Heart right ventricle (tissue), 16 donors: ENCODE measurements around the gene GMPR2. TPM values are rescaled to one million over a fixed set of nuclear protein-coding genes. Genes with fewer than 3 reads are reported as not detected.
"Not testable (repeated sequence)": the region's sequence is repeated elsewhere in the genome, so short reads cannot be mapped to it uniquely, and the experiment has no call there.

ENCODE experiments used
- ATAC-seq, 8 donors: fragments of 200-7000 bp; cut with Tn5 transposase; one replicate each; pipeline ENCODE4 v1.9.1; 2020; ENCODE audit warnings: mild to moderate bottlenecking in 8 of 8, moderate library complexity in 8 of 8, moderate number of reproducible peaks in 1 of 8
- DNase-seq, 2 donors: peaks; one replicate each; pipeline ENCODE4 v3.0.0-alpha.2; 2020
- H3K27ac ChIP-seq, 10 donors: fragments of 200-600 bp; sonication (generic) in 2 of 10; one replicate each; pipeline versions ENCODE4 v1.5.0 to v1.8.0; 2020 to 2022; ENCODE audit warnings: mild to moderate bottlenecking in 3 of 10
- H3K27me3 ChIP-seq, 7 donors: fragments of 200-600 bp; one replicate each; pipeline ENCODE4 v1.8.0; 2021 to 2022; ENCODE audit warnings: mild to moderate bottlenecking in 2 of 7
- H3K36me3 ChIP-seq, 9 donors: fragments of 200-600 bp; sonication (generic) in 1 of 9; one replicate each; pipeline versions ENCODE4 v1.5.0 to v1.8.0; 2020 to 2022; ENCODE audit warnings: mild to moderate bottlenecking in 2 of 9
- H3K4me1 ChIP-seq, 9 donors: fragments of 200-600 bp; sonication (generic) in 1 of 9; one replicate each; pipeline versions ENCODE4 v1.5.0 to v1.8.0; 2020 to 2022; ENCODE audit warnings: mild to moderate bottlenecking in 4 of 9
- H3K4me3 ChIP-seq, 10 donors: fragments of 200-600 bp; sonication (generic) in 2 of 10; one replicate each; pipeline versions ENCODE4 v1.5.0 to v1.8.0; 2020 to 2022; ENCODE audit warnings: mild to moderate bottlenecking in 7 of 10, moderate library complexity in 2 of 10
- H3K9me3 ChIP-seq, 11 donors: fragments of 200-600 bp in 10 of 11; sonication (generic) in 2 of 11; one replicate each; pipeline versions ENCODE4 v1.5.0 to v1.8.0; 2013 to 2022; ENCODE audit warnings: mild to moderate bottlenecking in 2 of 11, control low read depth in 1 of 11, moderate library complexity in 1 of 11
- CTCF ChIP-seq, 9 donors: fragments of 200-600 bp; sonication (generic) in 2 of 9; IDR thresholded peaks; one replicate each; pipeline versions ENCODE4 v1.5.0 to v1.8.0; 2021 to 2022; ENCODE audit warnings: antibody characterized with exemption in 9 of 9, mild to moderate bottlenecking in 5 of 9, moderate library complexity in 1 of 9
- WGBS, 2 donors: extraction: QIAGEN DNeasy Blood & Tissue Kit; methylation state at CpG; one replicate each; pipeline ENCODE4 v1.1.7; 2013; ENCODE audit warnings: inconsistent platforms in 1 of 2; 5-methylcytosine and 5-hydroxymethylcytosine counted together
- intact Hi-C, 10 donors: fragments of 100-400 bp; cut with DNase I; formaldehyde crosslinking; loops; one replicate each; pipeline versions ENCODE4 v1.11.1 to v1.14.2; 2022
- polyA plus RNA-seq, 2 donors: library from polyadenylated mRNA; stranded (reverse); fragments of 200-250 nt; gene quantifications; one replicate each; pipeline ENCODE4 v1.2.3, GENCODE V29; 2013
- total RNA-seq, 10 donors: library from RNA; stranded (reverse); fragmentation: NEBNext Ultra II Directional in 3 of 10; extraction: Animal tissue kit (Norgen Biotek cat#: 25700) in 3 of 10; gene quantifications; one replicate each; pipeline versions ENCODE4 v1.2.1 to v1.2.4, GENCODE V29; 2021 to 2023
- donor health status: Arrhythmogenic right ventricular cardiomyopathy.
- donor health status: ischemic (EF 13 %, LVEDD 7.1; RV severe dilation, severe dysfunction).
- donor health status: healthy with polysubstance abuse.
- donor health status: DM: no; HTN: yes; CAD: no.
- donor health status: DM: no; HTN: no; CAD: no.
- donor health status: ischemic (EF 25% LVEDD 6.9; RV normal size, moderate dysfunction).
- donor health status: ischemic (EF 25% LVEDD 5.7; RV mildly dilated, moderate dysfunction).
- donor health status: healthy.
- donor health status: DM: yes; HTN: yes; CAD: no.
- donor health status: Ischemic cardiomyopathy.
- donor health status: ischemic (EF 35%, LVEDD 5.7; RV mildly dilated, moderate dysfunction).
- donor health status: nonischemic (EF 11% LVEDD 7.7; RV severe dilation, severe dysfunction).
- donor health status: DM: yes; HTN: yes; CAD: no.
- donor health status: PGD.
- donor health status: ischemic (EF 29% LVEDD 5.4; RV normal size, mild dysfunction).
- donor health status: nonischemic (EF 23%, LVEDD 6.1; RV moderate dilation, normal function).

GMPR2 gene
- total and polyA plus RNA-seq, 12 donors = 26.4 to 46.9 (median 32.7) TPM

GRCh38 chr14:24241829-24242443 is 9.2 kb downstream of the GMPR2 start:
- Histone ChIP-seq H3K4me3 (peak overlapping the region; percentile 59 to 90 (median 74)), H3K27me3 (no peaks in the 10 kb centered on the region), H3K27ac (peak overlapping the region; percentile 97 to 99 (median 98)), H3K4me1 (peaks cover 10 to 60% (median 48%) of the 10 kb centered on the region in 9 donors), H3K9me3 (no peaks in the 10 kb centered on the region), H3K36me3 (peaks cover 0 to 47% (median 35%) of the 10 kb centered on the region in 9 donors)
- peak; percentile 35 to 75 (median 69) for TF ChIP-seq CTCF (IDR thresholded peaks at IDR 0.05)
- WGBS, 2 donors = 1 to 2% methylated on average over 39 of the region's 39 CpGs
- intact Hi-C loops = loop anchor here in 9 of 10 donors (1.0 to 10.0 kb wide), 7 partner anchors 29 to 201 kb away; partner anchors contain the start of genes DHRS1 (in 5 of the 9), NOP9 (in 5 of the 9), RABGGTA (in 1 of the 9) and SDR39U1 (in 1 of the 9)
- ATAC-seq (peak; percentile 91 to 96 (median 94)), DNase-seq (peak; percentile 93)

GRCh38 chr14:24243336-24243836 is 10.7 kb downstream of the GMPR2 start:
- ATAC-seq = peak in 3 of 8 donors; percentile 0 to 1 (median 0)
- Histone ChIP-seq H3K27me3 (no peaks in the 10 kb centered on the region), H3K4me3 (peak overlapping the region; percentile 59 to 90 (median 74)), H3K4me1 (peaks cover 10 to 54% (median 43%) of the 10 kb centered on the region in 9 donors), H3K9me3 (no peaks in the 10 kb centered on the region), H3K27ac (peak overlapping the region; percentile 97 to 99 (median 98)), H3K36me3 (peaks cover 0 to 32% (median 20%) of the 10 kb centered on the region in 9 donors)
- intact Hi-C loops = loop anchor here in 8 of 10 donors (1.0 to 10.0 kb wide), 7 partner anchors 27 to 199 kb away; partner anchors contain the start of genes DHRS1 (in 4 of the 8), NOP9 (in 4 of the 8), RABGGTA (in 1 of the 8) and SDR39U1 (in 1 of the 8)
- WGBS, 2 donors = 61 to 64% methylated on average over 10 of the region's 10 CpGs
- no peak for TF ChIP-seq CTCF (IDR thresholded peaks at IDR 0.05)
- no peak for DNase-seq

- peaks cover 10 to 34% (median 24%) of the 10 kb centered on the region in 9 donors for H3K4me1 ChIP-seq
- intact Hi-C loops = loop anchor here in 4 of 10 donors (10.0 kb wide), 1 partner anchor 189 kb away; no protein-coding TSS in a partner anchor
- H3K27ac ChIP-seq, DNase-seq, H3K4me3 ChIP-seq, H3K9me3 ChIP-seq, ATAC-seq, H3K27me3 ChIP-seq: not testable (repeated sequence)
- 93 to 95% methylated on average over 11 of the region's 11 CpGs for WGBS, 2 donors
- peaks cover 0 to 12% (median 3%) of the 10 kb centered on the region in 9 donors for H3K36me3 ChIP-seq
These were observed 12.6 kb downstream of the GMPR2 start for GRCh38 chr14:24245350-24245749.

- Histone ChIP-seq H3K36me3 (no peaks in the 10 kb centered on the region), H3K4me1 (peaks cover under 1 to 29% (median 10%) of the 10 kb centered on the region in 9 donors), H3K9me3 (no peaks in the 10 kb centered on the region), H3K4me3 (no peak overlapping the region), H3K27me3 (no peaks in the 10 kb centered on the region), H3K27ac (peak overlapping the region in 1 of 10 donors; percentile 79)
- ATAC-seq = no peak
- TF ChIP-seq CTCF (IDR thresholded peaks at IDR 0.05) = no peak
- 83 to 90% methylated on average over 3 of the region's 3 CpGs for WGBS, 2 donors
- intact Hi-C loops = loop anchor here in 5 of 10 donors (2.0 to 10.0 kb wide), 2 partner anchors 50 to 188 kb away; no protein-coding TSS in a partner anchor
- no peak for DNase-seq
These were observed 14.1 kb downstream of the GMPR2 start for GRCh38 chr14:24246765-24247212.
